HG02884 (cell line): ENCODE measurements around the gene MPZL3.

Experiments
- ATAC-seq: cut with Tn5 transposase; IDR thresholded peaks from one replicate; pipeline ENCODE4 v1.9.1; 2021; ENCODE audit warnings: mild to moderate bottlenecking, moderate library complexity; ENCODE audit not compliant: unreplicated experiment

MPZL3 gene

GRCh38 chr11:118251858-118252652 is at the start of gene MPZL3:
MPZL3 (minus strand) TSS chr11:118252365; CDS start chr11:118252294, 71 bp downstream.
- ATAC-seq = peak; percentile 54

- no peak for ATAC-seq
These were observed 49.5 kb upstream of the MPZL3 start for GRCh38 chr11:118301600-118302195.

- ATAC-seq = no peak
These were observed 43.8 kb upstream of the MPZL3 start for GRCh38 chr11:118295815-118296454.

GRCh38 chr11:118295199-118295598 is 43.0 kb upstream of the MPZL3 start:
- ATAC-seq = no peak

- no peak for ATAC-seq
These were observed 41.9 kb upstream of the MPZL3 start for GRCh38 chr11:118294053-118294452.

- no peak for ATAC-seq
These were observed 39.4 kb upstream of the MPZL3 start for GRCh38 chr11:118291477-118292135.

GRCh38 chr11:118290923-118291322 is 38.8 kb upstream of the MPZL3 start:
- ATAC-seq = no peak

- ATAC-seq = no peak
These were observed 37.2 kb upstream of the MPZL3 start for GRCh38 chr11:118289401-118289800.

- ATAC-seq = no peak
These were observed 34.8 kb upstream of the MPZL3 start for GRCh38 chr11:118287006-118287405.

- ATAC-seq = no peak
These were observed 34.4 kb upstream of the MPZL3 start for GRCh38 chr11:118286545-118286944.

GRCh38 chr11:118283756-118284350 is 31.7 kb upstream of the MPZL3 start:
- no peak for ATAC-seq

- no peak for ATAC-seq
These were observed 31.0 kb upstream of the MPZL3 start for GRCh38 chr11:118283037-118283636.

- ATAC-seq = no peak
These were observed 30.4 kb upstream of the MPZL3 start for GRCh38 chr11:118282606-118283005.

GRCh38 chr11:118281284-118281683 is 29.1 kb upstream of the MPZL3 start:
- ATAC-seq = no peak

GRCh38 chr11:118277312-118277711 is 25.1 kb upstream of the MPZL3 start:
- ATAC-seq = no peak

GRCh38 chr11:118276422-118276821 is 24.3 kb upstream of the MPZL3 start:
- no peak for ATAC-seq

- ATAC-seq = no peak
These were observed 23.0 kb upstream of the MPZL3 start for GRCh38 chr11:118275176-118275575.

GRCh38 chr11:118274186-118274585 is 22.0 kb upstream of the MPZL3 start:
- ATAC-seq = no peak

GRCh38 chr11:118272001-118272400 is 19.8 kb upstream of the MPZL3 start:
- no peak for ATAC-seq

GRCh38 chr11:118267486-118267885 is 15.3 kb upstream of the MPZL3 start:
- no peak for ATAC-seq

- ATAC-seq = no peak
These were observed 13.8 kb upstream of the MPZL3 start for GRCh38 chr11:118265954-118266353.
